NOMO-1 treated with DMSO at 0.1 percent for 48 hours (cell line): Measurements from ENCODE around the gene WTAP.
"Not testable (repeated sequence)": the region's sequence is repeated elsewhere in the genome, so short reads cannot be mapped to it uniquely, and the experiment has no call there.

ENCODE experiments used
- DNase-seq: peaks from one replicate; lab custom pipeline; 2025; ENCODE audit not compliant: unreplicated experiment; lab: John Stamatoyannopoulos, UW

The WTAP gene

DNA sequence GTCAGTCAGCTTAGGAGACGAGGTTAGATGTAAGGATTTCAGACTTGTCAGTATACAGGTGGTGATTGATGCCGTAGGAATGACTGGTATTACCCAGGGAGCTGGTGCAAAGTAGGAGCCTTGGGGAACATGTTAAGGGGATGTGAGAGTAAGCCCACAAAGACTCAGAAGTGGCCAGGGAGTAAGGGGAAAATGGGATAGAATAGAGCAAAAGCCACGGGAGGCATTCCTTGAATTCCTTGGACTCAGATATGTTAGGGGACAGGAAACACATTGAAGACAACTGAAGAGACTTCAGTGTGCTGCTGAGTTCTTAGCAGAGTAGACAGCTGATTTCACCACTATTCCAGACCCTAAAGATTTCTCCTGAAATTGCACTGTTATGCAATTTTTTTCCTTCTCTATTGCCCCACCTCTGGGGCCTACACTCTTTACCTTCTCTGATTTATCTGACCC is 33.3 kb downstream of the WTAP start:
- DNase-seq, result peak; percentile 11

DNA sequence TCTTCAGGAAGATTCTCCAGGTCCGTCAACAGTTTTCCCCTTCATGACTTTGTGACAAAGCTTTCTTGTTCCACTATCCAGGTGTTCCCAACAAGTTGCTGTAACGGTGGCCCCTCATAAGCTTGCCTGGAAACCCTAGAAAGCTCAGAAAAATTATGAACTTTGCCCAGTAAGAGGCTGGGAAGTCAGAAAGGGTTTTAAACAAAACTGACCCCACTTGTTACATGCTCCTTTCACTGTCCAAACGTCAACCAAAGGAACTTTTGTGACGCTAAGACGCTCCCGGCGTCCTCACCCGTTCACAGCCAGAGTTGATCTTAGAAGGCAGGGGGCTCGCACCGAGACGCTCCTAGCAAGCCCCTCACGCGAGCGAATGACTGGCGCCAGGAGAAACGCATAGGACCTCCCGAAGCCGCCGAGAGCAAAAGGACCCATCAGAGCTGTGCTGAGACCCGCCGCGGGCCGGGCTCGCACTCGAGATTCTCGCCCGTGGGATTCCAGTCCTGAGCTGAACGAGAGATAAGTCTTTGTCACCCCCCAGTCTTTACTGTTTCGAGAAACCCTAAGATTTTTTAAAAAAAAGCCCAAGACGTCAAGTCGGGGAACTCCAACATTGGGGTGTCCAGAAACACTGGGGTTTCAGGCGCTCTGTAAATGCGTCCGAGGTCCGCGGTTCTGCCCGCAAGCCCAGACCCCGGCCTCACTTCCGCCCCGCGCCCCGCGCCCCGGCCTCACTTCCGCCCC is 34.0 kb downstream of the WTAP start:
- peak; percentile 24 for DNase-seq

DNA sequence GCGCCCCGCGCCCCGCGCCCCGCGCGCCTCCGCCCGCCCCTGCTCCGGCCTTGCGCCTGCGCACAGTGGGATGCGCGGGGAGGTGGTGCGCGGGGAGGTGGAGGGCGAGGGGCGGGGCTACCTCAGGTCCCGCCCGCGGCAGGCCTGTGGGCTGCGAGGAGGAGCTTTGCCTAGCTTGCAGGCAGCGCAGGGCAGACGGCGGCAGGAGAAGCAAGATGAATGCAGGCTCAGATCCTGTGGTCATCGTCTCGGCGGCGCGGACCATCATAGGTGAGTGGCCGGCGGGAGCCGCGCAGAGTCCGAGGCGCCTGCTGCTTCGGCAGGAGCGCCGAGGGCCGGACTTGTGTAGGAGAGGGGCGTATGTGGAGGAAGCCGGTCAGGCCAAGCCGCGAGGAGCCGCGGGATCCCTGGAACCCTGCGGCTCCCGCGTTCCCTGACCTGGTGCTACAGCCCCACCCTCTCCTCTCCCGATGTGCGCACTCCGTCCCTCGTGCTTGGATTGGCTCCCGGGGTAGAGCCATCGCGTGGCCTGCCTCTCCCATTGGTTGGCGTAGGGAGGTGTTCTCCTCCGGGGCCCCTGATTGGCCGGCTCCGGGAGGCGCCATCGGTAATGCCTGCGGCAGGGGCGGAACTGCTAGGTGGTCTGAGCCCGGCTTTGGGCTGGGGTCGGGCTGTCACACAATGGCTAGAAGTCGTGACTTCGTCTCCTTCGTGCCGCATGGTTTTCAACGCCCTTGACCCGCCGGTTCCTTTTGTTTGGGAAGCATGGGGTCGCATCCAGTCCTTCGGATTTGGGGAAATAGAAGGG is 34.8 kb downstream of the WTAP start, which contains the start of gene ACAT2:
ACAT2 (plus strand) TSS at position 173 of the 808 bp plus-strand sequence; CDS start at position 216, 43 bp downstream.
- peak; percentile 93 for DNase-seq

- DNase-seq, result peak; percentile 37
Measured at GRCh38 chr6:159762681-159763293, 35.5 kb downstream of the WTAP start.

DNA sequence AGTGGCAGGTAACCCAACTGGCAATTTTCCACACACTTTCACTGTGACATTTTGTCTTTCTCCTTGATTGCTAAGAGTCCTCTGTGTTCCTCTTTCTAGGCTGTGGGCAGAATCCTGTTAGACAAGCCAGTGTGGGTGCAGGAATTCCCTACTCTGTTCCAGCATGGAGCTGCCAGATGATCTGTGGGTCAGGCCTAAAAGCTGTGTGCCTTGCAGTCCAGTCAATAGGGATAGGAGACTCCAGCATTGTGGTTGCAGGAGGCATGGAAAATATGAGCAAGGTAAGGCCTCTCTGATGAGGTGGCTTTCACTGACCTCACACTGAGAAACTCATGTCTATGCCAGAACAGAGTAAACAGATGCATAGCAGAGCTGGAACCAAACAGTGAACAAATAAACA is 39.6 kb downstream of the WTAP start:
- no peak for DNase-seq

- no peak for DNase-seq
Measured at GRCh38 chr6:159769470-159769869, 42.2 kb downstream of the WTAP start.

GRCh38 chr6:159772196-159772595 is 44.9 kb downstream of the WTAP start:
- no peak for DNase-seq

GRCh38 chr6:159777240-159777904 is 50.1 kb downstream of the WTAP start:
- no peak for DNase-seq

GRCh38 chr6:159778131-159778530 is 50.8 kb downstream of the WTAP start:
- no peak for DNase-seq

- no peak for DNase-seq
Measured at GRCh38 chr6:159778542-159779103, 51.3 kb downstream of the WTAP start.

DNA sequence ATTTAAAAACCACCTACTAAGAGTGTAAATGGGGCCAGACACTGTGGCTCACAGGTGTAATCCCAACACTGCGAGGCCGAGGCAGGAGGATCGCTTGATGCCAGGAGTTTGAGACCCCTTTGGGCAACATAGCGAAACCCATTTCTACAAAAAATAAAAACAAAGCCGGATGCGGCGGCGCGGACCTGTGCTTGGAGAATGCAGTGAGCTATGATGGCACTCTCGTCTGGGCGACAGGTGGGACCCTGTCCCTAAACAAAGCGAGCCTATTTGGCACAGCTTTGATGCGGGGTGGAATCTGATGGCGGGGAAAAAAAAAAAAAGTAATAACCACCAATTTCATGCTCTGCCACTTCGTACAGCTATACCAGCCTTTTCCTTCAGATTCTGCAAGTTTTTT is 61.0 kb downstream of the WTAP start:
- DNase-seq, result no peak

DNA sequence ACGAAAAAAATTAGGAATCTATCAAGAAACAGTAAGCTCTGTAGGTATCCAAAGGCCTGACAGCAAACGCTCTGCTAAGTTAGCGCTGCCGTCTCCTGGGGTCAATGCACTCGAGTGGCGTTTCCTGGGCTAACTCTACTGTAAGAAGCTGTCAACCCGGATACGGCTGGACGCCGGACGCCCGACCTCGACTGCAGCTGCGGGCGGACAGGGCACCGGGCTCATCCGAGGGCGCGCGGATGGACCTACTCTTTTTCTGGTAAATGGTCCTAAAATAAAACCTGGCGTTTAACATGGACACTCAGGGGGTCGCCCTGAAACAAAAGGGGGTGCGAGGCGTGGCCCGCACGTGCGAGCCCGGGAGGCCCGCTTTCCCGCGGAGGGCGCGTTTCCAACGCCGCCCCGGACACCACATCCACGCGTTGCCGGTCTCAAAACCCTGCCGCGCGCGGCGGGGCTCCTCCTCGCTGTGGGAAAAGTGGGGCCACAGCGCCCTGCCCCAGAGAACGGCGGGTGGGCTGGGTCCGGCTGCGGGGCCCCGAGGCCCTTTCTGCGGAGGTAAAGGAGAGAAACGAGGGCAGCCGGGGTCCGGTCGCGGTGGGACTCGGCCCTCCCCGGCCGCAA is 61.6 kb downstream of the WTAP start:
- peak; percentile 30 for DNase-seq

- DNase-seq, result peak; percentile 99
Measured at GRCh38 chr6:159789377-159790148, 62.3 kb downstream of the WTAP start, which contains the start of gene TCP1. TSS of gene TCP1 (minus strand) at chr6:159789602. CDS start at chr6:159789468, 134 bp downstream.

GRCh38 chr6:159790149-159790955 is 63.0 kb downstream of the WTAP start, which contains the start of gene MRPL18:
TSS of gene MRPL18 (plus strand) at chr6:159790467. CDS start at chr6:159790588, 121 bp downstream.
- DNase-seq, result peak; percentile 98

DNA sequence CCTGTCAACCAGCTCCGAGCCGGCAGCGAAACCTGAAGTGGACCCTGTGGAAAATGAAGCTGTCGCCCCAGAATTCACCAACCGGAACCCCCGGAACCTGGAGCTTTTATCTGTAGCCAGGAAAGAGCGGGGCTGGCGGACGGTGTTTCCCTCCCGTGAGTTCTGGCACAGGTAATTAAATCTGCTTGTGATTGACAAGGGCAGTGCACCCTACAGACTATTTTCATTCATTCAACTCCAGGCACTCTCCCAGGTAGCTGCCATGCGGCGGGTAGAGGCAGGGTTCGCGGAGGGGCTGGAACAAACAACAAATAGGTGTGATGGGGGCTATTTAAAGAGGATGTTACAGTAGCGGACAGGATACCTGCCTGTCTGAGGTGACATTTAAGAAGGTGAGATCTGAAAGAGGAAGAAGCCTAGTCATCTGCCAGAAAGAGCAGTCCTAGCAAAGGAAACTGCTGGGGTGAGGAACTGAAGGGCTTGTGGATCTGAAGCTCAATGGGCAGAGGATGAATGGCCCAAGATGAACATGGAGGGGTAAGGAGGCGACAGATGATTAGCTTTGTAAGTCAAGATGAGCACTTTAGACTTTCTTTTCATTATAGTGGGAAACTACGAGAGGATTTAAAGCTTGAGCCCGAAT is 63.8 kb downstream of the WTAP start:
- peak; percentile 53 for DNase-seq

DNA sequence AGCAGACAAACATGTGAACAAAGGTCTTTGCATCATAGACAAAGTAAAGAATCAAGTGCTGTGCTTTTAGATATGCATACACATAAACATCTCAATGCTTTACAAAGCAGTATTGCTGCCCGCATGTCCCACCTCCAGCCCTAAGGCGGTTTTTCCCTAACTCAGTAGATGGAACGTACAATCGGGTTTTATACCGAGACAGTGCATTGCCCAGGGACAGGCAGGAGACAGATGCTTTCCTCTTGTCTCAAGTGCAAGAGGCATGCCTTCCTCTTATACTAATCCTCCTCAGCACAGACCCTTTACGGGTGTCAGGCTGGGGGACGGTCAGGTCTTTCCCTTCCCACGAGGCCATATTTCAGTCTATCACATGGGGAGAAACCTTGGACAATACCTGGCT is 67.7 kb downstream of the WTAP start:
- DNase-seq, result not testable (repeated sequence)

DNA sequence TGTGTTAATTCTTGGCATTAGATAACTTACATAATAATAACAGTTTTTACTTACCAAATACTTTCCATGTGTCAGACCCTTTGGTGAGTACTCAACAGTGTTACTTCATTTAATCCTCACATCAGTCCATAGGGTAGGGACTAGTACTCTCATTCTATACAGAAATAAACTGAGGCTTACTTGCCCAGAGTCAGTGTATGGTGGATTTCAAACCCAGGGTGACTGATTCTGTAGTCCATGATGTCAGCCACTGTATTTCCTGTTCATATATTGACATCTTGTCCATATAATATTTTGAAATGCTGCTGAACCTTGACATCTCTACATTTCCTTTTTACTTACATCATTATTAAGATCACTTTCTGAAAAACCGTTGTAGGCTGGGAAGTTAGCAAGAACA is 70.2 kb downstream of the WTAP start:
- DNase-seq, result no peak
